Progenitor cell of endocrine pancreas (in vitro differentiated cells): ENCODE results near the gene KY. TPM values are rescaled to one million over a fixed set of nuclear protein-coding genes. Genes with fewer than 3 reads are reported as not detected.

Source experiments
- DNase-seq: peaks from one replicate; pipeline ENCODE4 v3.0.0; 2021; ENCODE audit warnings: low spot score; ENCODE audit not compliant: unreplicated experiment
- H3K27ac Mint-ChIP-seq: 2 replicates; pipeline ENCODE4 v1.8.0; 2021; ENCODE audit warnings: mild to moderate bottlenecking, moderate library complexity, mixed read lengths
- H3K27me3 Mint-ChIP-seq: 2 replicates; pipeline ENCODE4 v1.8.0; 2021; ENCODE audit warnings: mixed read lengths
- H3K36me3 Mint-ChIP-seq: 2 replicates; pipeline ENCODE4 v1.8.0; 2022; ENCODE audit warnings: mixed read lengths; ENCODE audit not compliant: insufficient read depth
- H3K4me1 Mint-ChIP-seq: 2 replicates; pipeline ENCODE4 v1.8.0; 2021; ENCODE audit warnings: low read depth, mixed read lengths
- H3K4me3 Mint-ChIP-seq: 2 replicates; pipeline ENCODE4 v1.8.0; 2021; ENCODE audit warnings: low read depth, mild to moderate bottlenecking, moderate library complexity, mixed read lengths
- H3K9me3 Mint-ChIP-seq: 2 replicates; pipeline ENCODE4 v1.8.0; 2021; ENCODE audit warnings: low read depth, mixed read lengths
- long read RNA-seq: library from polyadenylated mRNA; unstranded; transcript quantifications from one replicate; pipeline ENCODE4 v2.0.0, GENCODE V29; 2020
- total RNA-seq: library from RNA; stranded (reverse); gene quantifications from 2 replicates; pipeline ENCODE4 v1.2.1, GENCODE V29; 2021
- TF ChIP-seq, protein P1 (sequence below): fragments of 200-600 bp; sonication (generic); IDR thresholded peaks from one replicate; pipeline ENCODE4 v1.5.0; 2021; ENCODE audit warnings: antibody characterized with exemption, mild to moderate bottlenecking; ENCODE audit not compliant: unreplicated experiment

Gene KY, protein sequence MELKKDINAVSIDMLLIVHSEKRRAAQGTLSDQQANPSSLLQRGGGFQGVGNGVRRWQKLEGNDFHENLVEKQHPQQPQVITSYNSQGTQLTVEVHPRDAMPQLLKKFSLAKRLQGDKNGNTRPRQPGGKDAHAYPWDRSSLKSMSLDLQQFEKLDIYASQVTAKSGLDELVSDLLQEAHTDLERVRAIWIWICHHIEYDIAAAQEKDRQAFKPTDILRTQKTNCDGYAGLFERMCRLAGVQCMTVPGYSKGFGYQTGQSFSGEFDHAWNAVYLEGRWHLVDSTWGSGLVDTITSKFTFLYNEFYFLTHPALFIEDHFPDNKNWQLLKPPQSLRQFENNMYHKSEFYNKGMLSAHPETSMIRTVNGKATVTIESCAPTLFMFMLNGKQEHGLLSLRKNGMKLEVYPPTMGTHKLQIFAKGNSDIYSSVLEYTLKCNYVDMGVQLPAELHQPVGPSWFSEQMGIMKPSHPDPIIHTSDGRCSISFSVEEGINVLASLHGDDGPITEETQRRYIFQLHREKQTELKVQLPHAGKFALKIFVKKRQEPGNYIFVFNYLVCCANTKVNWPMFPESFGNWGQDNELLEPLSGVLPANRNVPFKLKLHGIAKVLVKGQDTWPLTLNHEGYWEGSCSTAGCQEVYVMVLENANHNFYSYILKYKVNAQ
- total RNA-seq = not detected in 2 replicates
- long read RNA-seq = 0 reads

DNA sequence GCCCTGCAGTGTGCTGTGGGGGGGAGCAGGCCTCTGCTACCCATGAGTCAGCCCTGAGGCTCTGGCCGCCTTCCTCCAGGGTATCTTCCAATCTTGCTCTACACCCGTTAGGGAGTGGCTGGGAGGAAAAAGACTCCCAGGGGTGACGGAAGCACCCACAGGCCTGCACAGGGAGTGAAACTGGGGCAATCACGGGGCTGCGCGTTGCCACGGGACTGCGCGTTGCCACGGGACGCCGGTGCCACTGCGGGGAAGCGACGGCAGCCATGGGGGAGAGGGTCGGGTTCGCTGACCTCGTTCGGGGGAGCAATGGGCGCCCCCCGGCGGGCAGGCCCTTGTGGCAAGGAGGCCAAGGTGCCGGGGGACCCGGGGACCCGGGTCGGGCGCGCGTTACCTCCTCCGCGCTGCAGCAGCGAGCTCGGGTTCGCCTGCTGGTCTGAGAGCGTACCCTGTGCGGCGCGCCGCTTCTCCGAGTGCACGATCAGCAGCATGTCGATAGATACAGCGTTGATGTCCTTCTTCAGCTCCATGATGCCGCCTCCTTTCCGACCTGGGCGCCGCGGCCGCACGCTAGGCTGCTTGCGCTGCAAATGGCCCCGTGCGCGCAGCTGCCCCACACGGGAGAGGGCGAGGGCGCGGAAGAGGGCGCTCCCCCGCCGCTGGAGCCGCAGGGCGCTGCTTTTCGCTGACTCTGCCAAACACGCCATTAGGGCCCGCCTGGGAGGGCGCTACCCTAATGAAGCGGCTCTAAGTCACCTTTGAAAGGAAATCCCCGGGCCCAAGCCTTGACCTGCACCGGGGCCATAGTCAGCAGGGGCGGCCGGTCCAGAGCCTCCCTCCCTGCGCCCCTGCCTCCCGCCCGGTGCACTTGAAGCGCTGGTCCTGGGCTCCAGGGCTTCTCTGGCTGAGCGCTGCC lies at the start of gene KY:
Gene KY, minus strand, starts transcription at position 592 of the 916 bp plus-strand sequence. Its CDS starts 62 bp downstream, at position 530.
- TF ChIP-seq, protein P1, sequence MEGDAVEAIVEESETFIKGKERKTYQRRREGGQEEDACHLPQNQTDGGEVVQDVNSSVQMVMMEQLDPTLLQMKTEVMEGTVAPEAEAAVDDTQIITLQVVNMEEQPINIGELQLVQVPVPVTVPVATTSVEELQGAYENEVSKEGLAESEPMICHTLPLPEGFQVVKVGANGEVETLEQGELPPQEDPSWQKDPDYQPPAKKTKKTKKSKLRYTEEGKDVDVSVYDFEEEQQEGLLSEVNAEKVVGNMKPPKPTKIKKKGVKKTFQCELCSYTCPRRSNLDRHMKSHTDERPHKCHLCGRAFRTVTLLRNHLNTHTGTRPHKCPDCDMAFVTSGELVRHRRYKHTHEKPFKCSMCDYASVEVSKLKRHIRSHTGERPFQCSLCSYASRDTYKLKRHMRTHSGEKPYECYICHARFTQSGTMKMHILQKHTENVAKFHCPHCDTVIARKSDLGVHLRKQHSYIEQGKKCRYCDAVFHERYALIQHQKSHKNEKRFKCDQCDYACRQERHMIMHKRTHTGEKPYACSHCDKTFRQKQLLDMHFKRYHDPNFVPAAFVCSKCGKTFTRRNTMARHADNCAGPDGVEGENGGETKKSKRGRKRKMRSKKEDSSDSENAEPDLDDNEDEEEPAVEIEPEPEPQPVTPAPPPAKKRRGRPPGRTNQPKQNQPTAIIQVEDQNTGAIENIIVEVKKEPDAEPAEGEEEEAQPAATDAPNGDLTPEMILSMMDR = no peak
- Mint-ChIP-seq H3K36me3 (no peaks in the 10 kb centered on the region), H3K4me3 (peak within 1 kb of the TSS; percentile 66), H3K27ac (no peak within 1 kb of the TSS), H3K4me1 (peaks cover 1% of the 10 kb centered on the region), H3K9me3 (no peaks in the 10 kb centered on the region), H3K27me3 (peaks cover 88% of the 10 kb centered on the region)
- peak; percentile 33 for DNase-seq

DNA sequence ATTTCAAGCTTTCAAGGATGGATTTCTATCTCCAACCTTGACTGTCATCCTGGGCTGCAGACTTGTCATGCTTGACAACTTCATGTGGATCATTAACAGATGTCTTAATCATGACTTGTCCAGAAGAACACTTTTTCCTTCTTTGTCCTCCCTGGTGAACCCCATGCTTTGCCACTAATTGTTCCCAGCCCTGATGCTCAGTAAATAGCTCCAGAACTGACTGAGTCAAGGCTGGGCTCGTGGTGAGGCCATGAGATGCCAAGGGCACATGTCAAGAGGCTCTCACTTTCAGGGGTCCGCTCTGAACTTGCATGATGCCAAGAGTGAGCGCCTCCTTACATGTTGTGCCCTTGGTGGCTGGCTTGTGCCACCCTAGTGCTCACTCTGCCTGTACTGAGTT lies 48.9 kb upstream of the KY start:
- Mint-ChIP-seq H3K4me3 (no peak overlapping the region), H3K9me3 (no peaks in the 10 kb centered on the region), H3K4me1 (peaks cover 2% of the 10 kb centered on the region), H3K27me3 (peaks cover 11% of the 10 kb centered on the region), H3K27ac (no peak overlapping the region), H3K36me3 (no peaks in the 10 kb centered on the region)
- no peak for DNase-seq
- TF ChIP-seq, protein P1 = no peak

DNA sequence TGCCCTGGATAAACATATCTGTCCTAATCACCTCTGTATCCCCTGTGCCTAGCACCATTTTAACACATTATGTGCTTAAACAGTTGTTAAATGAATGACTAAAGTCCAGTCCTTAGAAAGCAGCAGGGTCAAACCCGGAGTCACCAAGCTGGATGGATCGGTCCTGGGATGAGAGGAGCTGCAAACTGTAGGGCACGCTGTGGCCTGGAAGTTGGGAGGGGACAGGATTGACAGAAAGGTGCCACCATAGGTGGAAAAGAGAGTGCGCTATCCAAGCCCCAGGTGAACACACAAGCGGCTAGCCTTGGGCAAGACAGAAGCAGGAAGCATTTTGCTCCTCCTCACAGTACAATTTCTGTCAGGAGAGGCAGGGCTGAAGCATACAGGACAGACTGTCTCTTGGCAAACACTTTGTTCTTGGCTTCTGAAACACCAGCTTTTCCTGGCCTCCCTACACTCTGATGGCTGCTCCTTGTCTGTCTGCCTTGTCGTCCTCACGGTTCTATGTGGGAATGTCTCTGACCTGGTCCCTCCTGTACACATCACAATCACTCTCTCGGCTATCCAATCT lies 48.4 kb upstream of the KY start:
- TF ChIP-seq, protein P1 = no peak
- peaks cover 2% of the 10 kb centered on the region for H3K4me1 Mint-ChIP-seq
- H3K27ac Mint-ChIP-seq = no peak overlapping the region
- peaks cover 12% of the 10 kb centered on the region for H3K27me3 Mint-ChIP-seq
- H3K4me3 Mint-ChIP-seq = no peak overlapping the region
- DNase-seq = no peak
- no peaks in the 10 kb centered on the region for H3K9me3 Mint-ChIP-seq
- no peaks in the 10 kb centered on the region for H3K36me3 Mint-ChIP-seq

DNA sequence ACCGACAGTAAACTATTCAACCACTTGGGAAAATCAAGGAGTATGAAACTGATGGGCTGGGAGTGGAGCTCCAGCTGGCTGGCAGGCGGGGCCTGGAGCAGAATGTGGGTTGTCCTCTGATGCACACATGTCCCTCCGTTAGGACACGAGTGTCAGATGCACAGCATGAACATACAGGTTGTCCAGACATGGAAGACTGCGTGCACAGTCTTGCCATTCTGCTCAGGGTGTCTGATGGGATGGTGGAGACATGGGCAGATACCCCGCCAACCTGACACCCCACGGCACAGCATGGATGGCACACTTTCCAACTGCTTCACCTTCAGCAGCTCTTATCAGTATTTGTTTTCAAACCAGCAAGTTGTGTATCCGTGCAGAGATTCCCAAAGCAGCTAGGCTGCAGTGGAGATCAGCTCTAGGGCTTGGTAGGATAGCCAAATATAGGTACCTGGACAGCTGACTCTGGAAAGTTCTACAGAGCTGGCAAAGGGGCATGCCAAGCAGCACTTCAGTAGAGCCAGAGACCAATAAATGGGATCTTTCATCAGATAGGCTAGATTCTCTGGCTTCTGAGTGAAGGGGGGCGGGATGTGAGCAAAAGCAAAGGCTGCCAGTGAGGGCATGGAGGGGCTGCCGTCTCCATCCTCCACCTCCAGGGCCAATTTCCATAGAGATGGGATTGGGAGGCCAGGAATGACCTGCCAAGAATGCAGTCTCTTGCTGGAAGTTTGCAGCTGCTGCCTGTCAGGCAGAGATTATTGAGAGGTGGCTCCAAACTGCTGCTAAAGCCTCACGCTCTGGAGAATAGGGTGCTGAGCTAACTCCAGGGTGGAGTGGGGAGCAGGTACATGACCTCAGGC lies 47.2 kb upstream of the KY start:
- H3K9me3 Mint-ChIP-seq = no peaks in the 10 kb centered on the region
- H3K36me3 Mint-ChIP-seq = no peaks in the 10 kb centered on the region
- peaks cover 7% of the 10 kb centered on the region for H3K27me3 Mint-ChIP-seq
- TF ChIP-seq, protein P1 = no peak
- no peak overlapping the region for H3K4me3 Mint-ChIP-seq
- no peak for DNase-seq
- peaks cover 2% of the 10 kb centered on the region for H3K4me1 Mint-ChIP-seq
- H3K27ac Mint-ChIP-seq = no peak overlapping the region
